Activated CD4-positive, alpha-beta memory T cell treated with anti-CD3 and anti-CD28 coated beads, Interleukin-2, amount 10 ng/mL, durations not matched to agents 7 days and 5 days (primary cell): ENCODE data around the gene MVB12B. TPM values are rescaled to one million over a fixed set of nuclear protein-coding genes. Genes with fewer than 3 reads are reported as not detected.
A peak's percentile ranks its signal among the peaks of the same experiment; 100 is the strongest.

Source experiments
- CTCF ChIA-PET: fragments of 350-600 bp; sonication (Branson Sonifier 250); formaldehyde crosslinking; loops from one replicate; lab custom pipeline; 2021; ENCODE audit warnings: antibody characterized with exemption, inconsistent platforms; lab: Charles Lee
- POLR2A ChIA-PET: fragments of 350-600 bp; sonication (Branson Sonifier 250); formaldehyde crosslinking; loops from one replicate; lab custom pipeline; 2021; ENCODE audit warnings: antibody characterized with exemption; lab: Charles Lee
- DNase-seq: peaks from one replicate; pipeline ENCODE4 v3.0.0-alpha.2; 2020
- H3K27ac Mint-ChIP-seq: one replicate; pipeline ENCODE4 v1.8.0; 2021; ENCODE audit warnings: mild to moderate bottlenecking, mixed read lengths
- H3K27me3 Mint-ChIP-seq: one replicate; pipeline ENCODE4 v1.8.0; 2021; ENCODE audit warnings: mixed read lengths
- H3K36me3 Mint-ChIP-seq: one replicate; pipeline ENCODE4 v1.8.0; 2021; ENCODE audit warnings: low read depth, mixed read lengths
- H3K4me1 Mint-ChIP-seq: one replicate; pipeline ENCODE4 v1.8.0; 2021; ENCODE audit warnings: mixed read lengths
- H3K4me3 Mint-ChIP-seq: one replicate; pipeline ENCODE4 v1.8.0; 2021; ENCODE audit warnings: mild to moderate bottlenecking, mixed read lengths
- H3K9me3 Mint-ChIP-seq: one replicate; pipeline ENCODE4 v1.8.0; 2021; ENCODE audit warnings: mixed read lengths
- total RNA-seq, 2 experiments: library from RNA; stranded (reverse); gene quantifications; one replicate each; pipeline ENCODE4 v1.2.3, GENCODE V29; 2021

Gene MVB12B
- total RNA-seq, 2 experiments from 2014 or later, result 1.8 to 2.4 TPM

- no peaks in the 10 kb centered on the region for H3K36me3 Mint-ChIP-seq
- no peaks in the 10 kb centered on the region for H3K9me3 Mint-ChIP-seq
- no peak overlapping the region for H3K4me3 Mint-ChIP-seq
Measured at GRCh38 chr9:126499005-126499910, 172.6 kb downstream of the MVB12B start.

DNA sequence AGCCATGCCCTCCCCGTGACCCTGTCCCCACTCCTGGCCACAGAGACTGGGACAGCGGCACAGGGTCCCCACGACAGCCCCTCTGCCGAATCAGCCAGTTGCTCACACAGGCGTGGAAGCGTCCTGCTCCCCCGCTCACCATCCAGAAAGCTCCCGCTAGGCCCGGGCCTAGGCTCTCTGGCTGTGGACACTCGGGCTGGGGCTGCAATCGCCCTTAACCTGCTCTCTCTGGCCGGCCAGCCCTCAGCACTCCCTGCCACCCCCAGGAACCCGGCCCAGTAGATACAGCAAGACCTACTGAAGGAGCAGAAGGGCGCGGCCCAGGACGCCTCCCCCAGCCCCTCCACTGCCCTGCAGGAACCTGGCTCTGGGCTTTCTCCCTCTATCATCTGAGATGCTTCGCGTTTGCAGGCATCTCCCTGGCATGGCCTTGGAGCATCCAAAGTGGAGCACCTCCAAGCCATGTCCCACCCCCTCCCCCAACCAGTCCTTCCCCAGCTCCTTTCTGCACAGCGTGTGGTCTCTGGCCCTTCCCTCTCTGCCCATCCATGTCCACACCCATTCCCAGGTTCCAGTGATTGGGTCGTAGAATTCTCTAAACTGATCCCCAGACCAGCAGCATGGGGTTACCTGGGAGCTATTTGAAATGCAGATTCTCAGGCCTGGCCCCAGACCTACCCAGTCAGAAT lies 173.4 kb downstream of the MVB12B start:
- CTCF ChIA-PET, result interaction anchor here (0.7 to 5.9 kb wide), 15 partner anchors 8 to 190 kb away, joined by 3 to 99 read pairs (median 9); no protein-coding TSS in a partner anchor
- DNase-seq, result no peak
- H3K36me3 Mint-ChIP-seq, result no peaks in the 10 kb centered on the region
- peaks cover 5% of the 10 kb centered on the region for H3K4me1 Mint-ChIP-seq
- no peak overlapping the region for H3K4me3 Mint-ChIP-seq
- H3K9me3 Mint-ChIP-seq, result no peaks in the 10 kb centered on the region
- peaks cover 13% of the 10 kb centered on the region for H3K27me3 Mint-ChIP-seq
- POLR2A ChIA-PET, result no interaction called here
- H3K27ac Mint-ChIP-seq, result no peak overlapping the region

More at GRCh38 chr9:126499005-126499910, 172.6 kb downstream of the MVB12B start:
- Mint-ChIP-seq H3K27ac (no peak overlapping the region), H3K4me1 (peaks cover 5% of the 10 kb centered on the region), H3K27me3 (peaks cover 13% of the 10 kb centered on the region)
- ChIA-PET CTCF (interaction anchor here (0.7 to 5.9 kb wide), 26 partner anchors 7 to 183 kb away, joined by 3 to 99 read pairs (median 4); no protein-coding TSS in a partner anchor), POLR2A (interaction anchor here (0.7 to 1.3 kb wide), 3 partner anchors 55 to 61 kb away, joined by 3 to 5 read pairs (median 4); no protein-coding TSS in a partner anchor)
- peak; percentile 51 for DNase-seq

GRCh38 chr9:126500600-126501382 lies 174.2 kb downstream of the MVB12B start:
- no peak overlapping the region for H3K4me3 Mint-ChIP-seq
- H3K4me1 Mint-ChIP-seq, result peaks cover 5% of the 10 kb centered on the region
- peaks cover 13% of the 10 kb centered on the region for H3K27me3 Mint-ChIP-seq
- H3K9me3 Mint-ChIP-seq, result no peaks in the 10 kb centered on the region
- no peak overlapping the region for H3K27ac Mint-ChIP-seq
- DNase-seq, result peak; percentile 70
- ChIA-PET POLR2A (interaction anchor here (1.6 kb wide), 1 partner anchor 62 kb away, joined by 5 read pairs; no protein-coding TSS in a partner anchor), CTCF (interaction anchor here (1.0 to 5.9 kb wide), 11 partner anchors 9 to 190 kb away, joined by 3 to 99 read pairs (median 10); no protein-coding TSS in a partner anchor)
- H3K36me3 Mint-ChIP-seq, result no peaks in the 10 kb centered on the region

- no peak overlapping the region for H3K4me3 Mint-ChIP-seq
- CTCF ChIA-PET, result interaction anchor here (1.2 to 5.9 kb wide), 8 partner anchors 10 to 61 kb away, joined by 3 to 99 read pairs (median 18); no protein-coding TSS in a partner anchor
- POLR2A ChIA-PET, result interaction anchor here (1.6 kb wide), 1 partner anchor 61 kb away, joined by 5 read pairs; no protein-coding TSS in a partner anchor
- H3K27ac Mint-ChIP-seq, result no peak overlapping the region
- H3K36me3 Mint-ChIP-seq, result no peaks in the 10 kb centered on the region
- H3K9me3 Mint-ChIP-seq, result no peaks in the 10 kb centered on the region
- peaks cover 13% of the 10 kb centered on the region for H3K27me3 Mint-ChIP-seq
- H3K4me1 Mint-ChIP-seq, result peaks cover 5% of the 10 kb centered on the region
- DNase-seq, result no peak
Measured at GRCh38 chr9:126501383-126502331, 175.0 kb downstream of the MVB12B start.

- POLR2A ChIA-PET, result interaction anchor here (1.6 kb wide), 1 partner anchor 60 kb away, joined by 5 read pairs; no protein-coding TSS in a partner anchor
- DNase-seq, result no peak
- no peak overlapping the region for H3K27ac Mint-ChIP-seq
- peaks cover 5% of the 10 kb centered on the region for H3K4me1 Mint-ChIP-seq
- H3K4me3 Mint-ChIP-seq, result no peak overlapping the region
- CTCF ChIA-PET, result interaction anchor here (2.7 to 5.9 kb wide), 4 partner anchors 11 to 57 kb away, joined by 8 to 99 read pairs (median 22); no protein-coding TSS in a partner anchor
- no peaks in the 10 kb centered on the region for H3K36me3 Mint-ChIP-seq
- no peaks in the 10 kb centered on the region for H3K9me3 Mint-ChIP-seq
- peaks cover 13% of the 10 kb centered on the region for H3K27me3 Mint-ChIP-seq
Measured at GRCh38 chr9:126502417-126503332, 176.0 kb downstream of the MVB12B start.

DNA sequence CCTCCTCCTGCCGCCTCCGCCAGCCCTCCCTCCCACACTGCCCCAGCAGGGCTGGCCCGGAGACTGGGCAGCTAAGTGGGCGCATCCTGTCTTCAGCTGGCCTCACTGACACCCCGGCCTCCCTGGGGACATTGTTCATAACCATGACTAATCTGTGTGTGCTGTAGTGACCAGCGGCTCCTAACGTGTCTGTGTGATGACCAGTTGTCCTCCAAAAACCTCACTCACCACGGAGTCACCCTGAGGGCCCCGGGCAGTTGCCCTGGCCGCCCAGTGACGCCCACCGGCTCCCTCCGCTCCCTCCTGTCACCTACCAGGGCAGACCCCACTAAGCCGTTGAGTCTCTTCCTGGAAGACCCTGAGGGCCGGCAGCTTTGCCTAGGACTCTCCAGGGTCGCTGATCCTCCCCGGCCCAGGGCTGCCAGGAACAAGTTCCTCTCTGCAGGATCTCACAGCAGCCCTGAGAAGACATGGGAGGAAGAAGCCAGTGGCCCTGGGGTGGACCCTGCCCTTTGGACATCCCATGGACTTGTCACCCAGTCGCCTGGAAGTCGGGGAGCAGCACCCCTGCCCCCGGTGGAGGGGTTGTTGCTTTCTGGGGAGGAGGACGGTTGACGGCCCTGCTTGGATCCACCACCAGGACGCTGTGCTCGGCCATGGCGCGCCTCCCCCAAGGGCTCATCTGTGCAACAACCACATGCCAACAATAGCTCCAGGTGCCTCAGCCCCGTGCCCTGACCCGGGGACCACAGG lies 176.9 kb downstream of the MVB12B start:
- H3K27me3 Mint-ChIP-seq, result peaks cover 14% of the 10 kb centered on the region
- no peak overlapping the region for H3K27ac Mint-ChIP-seq
- CTCF ChIA-PET, result no interaction called here

DNA sequence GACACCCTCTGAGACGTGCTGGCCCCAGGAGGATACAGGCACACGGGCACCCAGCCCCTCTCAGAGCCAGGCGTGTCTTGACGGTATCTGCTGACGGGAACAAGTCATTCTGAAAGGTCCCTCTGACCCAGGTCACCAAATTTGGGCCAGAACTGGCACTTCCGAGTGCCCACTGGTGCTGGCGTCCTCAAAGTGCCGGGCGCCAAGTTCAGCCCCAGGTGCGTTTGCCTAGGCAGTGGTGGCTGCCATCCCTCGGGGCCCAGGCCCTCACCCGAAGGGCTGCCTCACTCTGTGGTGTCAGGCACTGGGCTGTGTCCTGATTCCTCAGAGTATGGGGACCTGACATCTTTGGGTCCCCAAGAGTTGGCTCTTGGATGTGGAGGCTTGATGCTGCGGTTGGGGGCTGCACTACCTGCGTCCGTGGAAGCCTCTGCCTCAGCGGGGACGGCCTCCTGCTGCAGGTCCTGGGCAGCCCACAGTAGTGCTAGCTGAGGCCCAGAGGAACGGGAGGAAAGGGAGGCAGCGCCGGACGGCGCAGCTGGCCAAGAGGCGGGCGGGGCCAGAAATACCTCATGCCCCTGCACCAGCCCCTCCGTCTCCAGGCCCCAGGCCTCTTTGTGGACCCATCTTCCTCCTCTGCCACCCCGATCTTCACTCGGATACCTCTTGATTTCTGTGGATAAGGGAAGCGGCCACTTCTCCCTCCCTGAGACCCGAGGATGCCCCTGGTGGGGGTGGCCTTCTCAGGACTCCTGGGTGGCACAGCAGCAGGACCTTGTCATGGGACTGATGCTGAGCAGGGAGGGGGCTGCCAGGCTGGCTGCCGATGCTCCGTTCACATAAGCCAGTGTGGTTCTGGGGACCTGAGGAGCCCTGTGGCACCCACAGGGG lies 177.7 kb downstream of the MVB12B start:
- H3K27ac Mint-ChIP-seq, result no peak overlapping the region
- H3K4me1 Mint-ChIP-seq, result peaks cover 5% of the 10 kb centered on the region
- H3K4me3 Mint-ChIP-seq, result no peak overlapping the region
- POLR2A ChIA-PET, result no interaction called here
- H3K9me3 Mint-ChIP-seq, result no peaks in the 10 kb centered on the region
- no peaks in the 10 kb centered on the region for H3K36me3 Mint-ChIP-seq
- CTCF ChIA-PET, result no interaction called here
- peaks cover 19% of the 10 kb centered on the region for H3K27me3 Mint-ChIP-seq
- no peak for DNase-seq

More for the DNA sequence above, 176.9 kb downstream of the MVB12B start:
- Mint-ChIP-seq H3K4me1 (peaks cover 5% of the 10 kb centered on the region), H3K36me3 (no peaks in the 10 kb centered on the region), H3K4me3 (no peak overlapping the region), H3K9me3 (no peaks in the 10 kb centered on the region)
- POLR2A ChIA-PET, result no interaction called here
- DNase-seq, result no peak

- Mint-ChIP-seq H3K4me3 (no peak overlapping the region), H3K36me3 (no peaks in the 10 kb centered on the region), H3K9me3 (no peaks in the 10 kb centered on the region), H3K4me1 (peaks cover 2% of the 10 kb centered on the region), H3K27ac (no peak overlapping the region), H3K27me3 (peaks cover 21% of the 10 kb centered on the region)
- POLR2A ChIA-PET, result no interaction called here
- no peak for DNase-seq
- CTCF ChIA-PET, result no interaction called here
Measured at GRCh38 chr9:126504977-126505455, 178.4 kb downstream of the MVB12B start.

DNA sequence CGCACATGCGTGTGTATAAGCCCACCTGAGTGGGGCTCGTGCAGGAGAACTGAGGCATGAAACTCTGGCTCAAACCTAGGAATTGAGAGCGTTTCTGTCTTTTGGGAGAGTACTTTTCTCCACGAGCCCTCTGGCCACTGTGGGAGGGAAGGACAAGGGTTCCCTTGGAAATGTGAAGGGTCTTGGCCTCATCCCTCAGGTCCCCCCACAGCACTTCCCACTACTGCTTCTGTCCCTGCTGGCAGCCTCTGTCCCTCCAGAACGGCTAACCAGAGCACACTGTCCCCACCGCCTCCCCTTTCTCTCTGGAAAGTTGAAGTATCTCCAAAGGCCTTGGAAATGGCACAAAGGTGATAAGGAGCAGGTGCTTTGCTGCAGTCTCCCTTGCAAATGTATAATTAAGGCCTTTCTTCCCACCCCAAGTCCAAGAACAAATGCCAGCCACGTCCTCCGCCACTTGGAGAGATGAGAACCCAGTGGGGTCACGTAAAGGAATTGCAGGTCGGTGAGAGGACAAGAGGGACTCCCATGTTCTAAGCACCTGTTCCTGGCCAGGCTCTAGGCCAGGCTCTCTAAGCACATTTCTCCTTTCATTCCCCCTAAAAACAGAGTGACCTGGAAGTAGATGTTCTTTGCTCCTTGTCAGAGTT lies 179.2 kb downstream of the MVB12B start:
- Mint-ChIP-seq H3K9me3 (no peaks in the 10 kb centered on the region), H3K4me3 (no peak overlapping the region), H3K4me1 (no peaks in the 10 kb centered on the region), H3K27me3 (peaks cover 16% of the 10 kb centered on the region), H3K27ac (no peak overlapping the region), H3K36me3 (no peaks in the 10 kb centered on the region)
- no peak for DNase-seq
- POLR2A ChIA-PET, result no interaction called here
- CTCF ChIA-PET, result no interaction called here
